GM18868 (cell line): Measurements from ENCODE around the gene ATP6V1B1.

Experiments used
- ATAC-seq: cut with Tn5 transposase; IDR thresholded peaks from one replicate; pipeline ENCODE4 v1.9.1; 2021; ENCODE audit warnings: mild to moderate bottlenecking, moderate library complexity; ENCODE audit not compliant: unreplicated experiment

ATP6V1B1 gene

GRCh38 chr2:70964596-70965386, 29.1 kb downstream of the ATP6V1B1 start:
- peak; percentile 92 for ATAC-seq

- ATAC-seq = no peak
These were observed 29.8 kb downstream of the ATP6V1B1 start for GRCh38 chr2:70965506-70965905.

GRCh38 chr2:70966681-70967080, 31.0 kb downstream of the ATP6V1B1 start:
- ATAC-seq = no peak

- no peak for ATAC-seq
These were observed 31.5 kb downstream of the ATP6V1B1 start for GRCh38 chr2:70967189-70967588.

- ATAC-seq = no peak
These were observed 38.9 kb downstream of the ATP6V1B1 start for GRCh38 chr2:70974592-70974991.

- ATAC-seq = no peak
These were observed 39.5 kb downstream of the ATP6V1B1 start for GRCh38 chr2:70975237-70975636.

GRCh38 chr2:70977605-70978205, 42.0 kb downstream of the ATP6V1B1 start:
- ATAC-seq = no peak

GRCh38 chr2:70978341-70979179, 42.9 kb downstream of the ATP6V1B1 start, which contains the start of gene ANKRD53:
Gene ANKRD53, plus strand, starts transcription at chr2:70978630. Its CDS starts 16 bp downstream, at chr2:70978646.
- peak; percentile 33 for ATAC-seq

- no peak for ATAC-seq
These were observed 43.4 kb downstream of the ATP6V1B1 start for GRCh38 chr2:70979180-70979488.

GRCh38 chr2:70979626-70980025, 43.9 kb downstream of the ATP6V1B1 start:
- no peak for ATAC-seq

- ATAC-seq = no peak
These were observed 45.7 kb downstream of the ATP6V1B1 start for GRCh38 chr2:70981421-70981820.

- ATAC-seq = no peak
These were observed 46.4 kb downstream of the ATP6V1B1 start for GRCh38 chr2:70981866-70982810.

GRCh38 chr2:70982971-70983370, 47.3 kb downstream of the ATP6V1B1 start:
- ATAC-seq = no peak

- no peak for ATAC-seq
These were observed 48.0 kb downstream of the ATP6V1B1 start for GRCh38 chr2:70983506-70984227.

GRCh38 chr2:70984228-70984575, 48.5 kb downstream of the ATP6V1B1 start:
- ATAC-seq = no peak

- ATAC-seq = peak; percentile 97
These were observed 49.0 kb downstream of the ATP6V1B1 start for GRCh38 chr2:70984576-70985282.

- ATAC-seq = no peak
These were observed 49.6 kb downstream of the ATP6V1B1 start for GRCh38 chr2:70985283-70985688.

GRCh38 chr2:70985956-70986355, 50.3 kb downstream of the ATP6V1B1 start:
- ATAC-seq = no peak

- ATAC-seq = no peak
These were observed 50.9 kb downstream of the ATP6V1B1 start for GRCh38 chr2:70986499-70987189.
